HepG2 (cell line): ENCODE measurements around the gene INPP5K. TPM values are rescaled to one million over a fixed set of nuclear protein-coding genes. Genes with fewer than 3 reads are reported as not detected.

Experiments used
- ARHGAP35 ChIP-seq: sonication (generic); formaldehyde crosslinking; IDR thresholded peaks from 2 replicates; pipeline ENCODE4 v1.9.0; 2022; ENCODE audit warnings: mild to moderate bottlenecking, inconsistent platforms, moderate library complexity, missing genetic modification reagents, borderline replicate concordance
- ASH2L ChIP-seq: fragments of 300-600, 200-600 bp; sonication (generic); IDR thresholded peaks from 2 replicates; pipeline ENCODE4 v1.7.0; 2017; ENCODE audit warnings: low read depth, mild to moderate bottlenecking, moderate library complexity, mixed read lengths, low read length; ENCODE audit not compliant: insufficient read length
- ATF1 ChIP-seq: IDR thresholded peaks from 2 replicates; pipeline ENCODE4 v1.6.1; 2016; ENCODE audit warnings: mild to moderate bottlenecking, control low read depth
- ATF7-NPFF ChIP-seq: sonication (generic); formaldehyde crosslinking; IDR thresholded peaks from 2 replicates; pipeline ENCODE4 v1.8.1; 2023; ENCODE audit warnings: mild to moderate bottlenecking, low read depth, missing genetic modification reagents, moderate library complexity
- CCDC6 ChIP-seq: sonication (generic); formaldehyde crosslinking; IDR thresholded peaks from 2 replicates; pipeline ENCODE4 v1.8.1; 2022; ENCODE audit warnings: mild to moderate bottlenecking, missing genetic modification reagents, moderate library complexity
- ELF1 ChIP-seq: sonication (generic); formaldehyde crosslinking; IDR thresholded peaks from 2 replicates; pipeline ENCODE4 v1.4.0; 2020; ENCODE audit warnings: missing genetic modification reagents
- GABPA ChIP-seq, 2 experiments: IDR thresholded peaks; 2 replicates each; pipeline ENCODE4 v1.6.1; 2011 to 2016; ENCODE audit warnings: low read depth in 2 of 2, low read length in 1 of 2, missing biosample characterization in 1 of 2, missing genetic modification characterization in 1 of 2
- HCFC1 ChIP-seq: fragments of 150-350 bp; IDR thresholded peaks from 2 replicates; pipeline ENCODE4 v1.6.1; 2014; ENCODE audit warnings: low read depth, low read length
- HDAC1 ChIP-seq: sonication (generic); formaldehyde crosslinking; IDR thresholded peaks from 2 replicates; pipeline ENCODE4 v1.5.1; 2020; ENCODE audit warnings: mild to moderate bottlenecking, missing genetic modification reagents
- MAZ ChIP-seq, 2 experiments: sonication (generic) in 1 of 2; formaldehyde crosslinking in 1 of 2; IDR thresholded peaks; 2 replicates each; pipeline versions ENCODE4 v1.5.0 to v1.6.1; 2012 to 2020; ENCODE audit warnings: low read depth in 2 of 2, mild to moderate bottlenecking in 2 of 2, borderline replicate concordance in 1 of 2, improper control_type of control experiment in 1 of 2, low read length in 1 of 2, missing genetic modification reagents in 1 of 2, moderate library complexity in 1 of 2
- MLLT10 ChIP-seq: sonication (generic); formaldehyde crosslinking; IDR thresholded peaks from 2 replicates; pipeline ENCODE4 v1.4.0; 2020; ENCODE audit warnings: missing genetic modification reagents
- MYC ChIP-seq: sonication (generic); formaldehyde crosslinking; IDR thresholded peaks from 2 replicates; pipeline ENCODE4 v1.9.0; 2021; ENCODE audit warnings: missing genetic modification reagents, borderline replicate concordance
- NFKBIZ ChIP-seq: IDR thresholded peaks from 2 replicates; pipeline ENCODE4 v1.6.1; 2018; ENCODE audit warnings: missing genetic modification reagents, missing compliant biosample characterization
- SIN3B ChIP-seq: fragments of 150-350 bp; IDR thresholded peaks from 2 replicates; pipeline ENCODE4 v1.6.1; 2014; ENCODE audit warnings: low read length
- YEATS4 ChIP-seq: sonication (generic); formaldehyde crosslinking; IDR thresholded peaks from 2 replicates; pipeline ENCODE4 v1.4.0; 2020; ENCODE audit warnings: missing genetic modification reagents, borderline replicate concordance
- ZFY ChIP-seq: sonication (generic); formaldehyde crosslinking; IDR thresholded peaks from 2 replicates; pipeline ENCODE4 v1.4.0; 2020; ENCODE audit warnings: missing genetic modification reagents
- ZSCAN21 ChIP-seq: sonication (generic); formaldehyde crosslinking; IDR thresholded peaks from 2 replicates; pipeline ENCODE4 v1.8.0; 2022; ENCODE audit warnings: mild to moderate bottlenecking, missing genetic modification reagents, moderate library complexity, borderline replicate concordance
- polyA plus RNA-seq, 8 experiments: library from polyadenylated mRNA; depleted of rRNA in 3 of 8; stranded (reverse) in 7 of 8; unstranded in 1 of 8; fragments of >200 nt; fragmentation: Illumina TruSeq in 4 of 8; extraction: Trizol in 4 of 8; gene quantifications; 2 replicates each; pipeline versions ENCODE4 v1.2.1 to v1.2.3, GENCODE V29; 2011 to 2016; ENCODE audit warnings: low read depth in 4 of 8, missing spikeins in 1 of 8, mixed read lengths in 1 of 8; ENCODE audit not compliant: insufficient read depth in 1 of 8
- total RNA-seq, 5 experiments: library from RNA; depleted of rRNA; stranded (reverse); fragments of >200 nt; fragmentation: Illumina TruSeq; extraction: Trizol; gene quantifications; 2 replicates each; pipeline ENCODE4 v1.2.3, GENCODE V29; 2016; ENCODE audit warnings: low read depth in 1 of 5
- TF ChIP-seq, protein P1 (sequence below): IDR thresholded peaks from 2 replicates; pipeline ENCODE4 v1.6.1; 2016; ENCODE audit warnings: low read depth, control low read depth
- TF ChIP-seq, protein P2 (sequence below): IDR thresholded peaks from 2 replicates; pipeline ENCODE4 v1.6.1; 2016; ENCODE audit warnings: mild to moderate bottlenecking, missing biosample characterization, missing genetic modification reagents
- TF ChIP-seq, protein P3 (sequence below): sonication (generic); formaldehyde crosslinking; IDR thresholded peaks from 2 replicates; pipeline ENCODE4 v1.5.0; 2020; ENCODE audit warnings: mild to moderate bottlenecking, missing genetic modification reagents, borderline replicate concordance
- TF ChIP-seq, protein P4 (sequence below): sonication (generic); formaldehyde crosslinking; IDR thresholded peaks from 2 replicates; pipeline ENCODE4 v1.8.0; 2023; ENCODE audit warnings: mild to moderate bottlenecking, missing genetic modification reagents

The INPP5K gene
- total and polyA plus RNA-seq, 2 of the 13 experiments (the other 11 are each of a cell fraction or from before 2014, with no cell fraction given), result 4.8 to 9.6 TPM

DNA sequence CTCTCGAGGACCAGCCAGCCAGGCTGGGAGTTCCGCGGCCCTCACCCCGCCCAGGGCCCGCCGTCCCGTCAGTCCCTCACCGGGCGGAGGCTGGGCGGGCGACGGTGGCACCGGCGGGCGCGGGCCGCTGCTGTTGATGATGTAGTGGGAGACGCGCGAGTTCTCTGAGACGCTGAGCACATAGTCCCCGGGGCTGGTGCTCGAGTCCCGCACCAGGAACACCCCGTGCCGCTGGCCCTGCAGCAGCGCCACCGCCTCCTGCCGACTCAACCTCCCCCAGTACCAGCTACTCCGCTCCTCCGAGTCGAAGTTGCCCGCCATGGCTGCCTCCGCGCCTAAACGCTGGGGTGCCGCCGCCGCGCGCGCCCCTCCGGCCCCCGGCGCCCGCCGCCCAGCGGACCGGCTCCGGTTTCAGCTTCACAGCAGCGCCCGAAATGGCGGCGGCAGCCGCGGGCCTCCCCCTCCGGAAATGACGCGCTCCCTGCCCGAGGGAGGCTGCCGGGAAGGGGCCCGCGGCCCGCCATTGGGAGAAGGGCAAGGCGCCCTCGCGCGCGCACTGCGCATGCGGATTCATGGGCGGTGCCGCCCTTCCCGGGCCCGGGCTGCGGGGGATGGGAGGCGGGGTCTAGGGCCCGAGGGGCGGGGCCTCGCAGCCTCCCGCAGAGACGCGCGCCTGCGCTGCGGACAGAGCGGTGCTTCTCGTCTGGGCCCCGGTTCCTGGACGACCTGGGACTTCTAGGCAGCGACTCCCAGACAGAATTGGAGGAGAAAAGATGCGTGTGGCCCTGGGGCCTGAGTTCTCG, 60.4 kb downstream of the INPP5K start, which contains the start of gene CRK (continued):
- TF ChIP-seq MYC (CRISPR knock-in tag) (peak; percentile 15; the same call in 1 of the 2 replicates), ZFY (peak; percentile 86), CCDC6 (CRISPR knock-in tag) (peak; percentile 65; the same call in 1 of the 2 replicates), ELF1 (CRISPR knock-in tag) (peak; percentile 52; the same call in 1 of the 2 replicates), SIN3B (no peak), GABPA (IDR thresholded peaks at IDR 0.05; ENCODE audit: low read depth, low read length) (peak; percentile 90), GABPA (CRISPR knock-in tag; IDR thresholded peaks at IDR 0.05; ENCODE audit: low read depth) (peak; percentile 90), MAZ (IDR thresholded peaks at IDR 0.05; ENCODE audit: borderline replicate concordance, low read depth, low read length) (peak; percentile 75), MAZ (CRISPR knock-in tag; IDR thresholded peaks at IDR 0.05; ENCODE audit: low read depth) (peak; percentile 21; the same call in 1 of the 2 replicates), HDAC1 (CRISPR knock-in tag) (peak; percentile 31), HCFC1 (peak; percentile 87), YEATS4 (CRISPR knock-in tag) (peak; percentile 53; the same call in 1 of the 2 replicates), ARHGAP35 (CRISPR knock-in tag) (no peak; the same call in 1 of the 2 replicates), MLLT10 (no peak), ZSCAN21 (CRISPR knock-in tag) (peak; percentile 25; the same call in 1 of the 2 replicates), ASH2L (peak; percentile 58), ATF1 (CRISPR knock-in tag) (peak; percentile 56; the same call in 1 of the 2 replicates), NFKBIZ (0 out of 2 replicates have a peak, but pooled peaks have one; percentile 23), ATF7-NPFF (CRISPR knock-in tag) (peak; percentile 62; the same call in 1 of the 2 replicates)
- TF ChIP-seq, protein P1, sequence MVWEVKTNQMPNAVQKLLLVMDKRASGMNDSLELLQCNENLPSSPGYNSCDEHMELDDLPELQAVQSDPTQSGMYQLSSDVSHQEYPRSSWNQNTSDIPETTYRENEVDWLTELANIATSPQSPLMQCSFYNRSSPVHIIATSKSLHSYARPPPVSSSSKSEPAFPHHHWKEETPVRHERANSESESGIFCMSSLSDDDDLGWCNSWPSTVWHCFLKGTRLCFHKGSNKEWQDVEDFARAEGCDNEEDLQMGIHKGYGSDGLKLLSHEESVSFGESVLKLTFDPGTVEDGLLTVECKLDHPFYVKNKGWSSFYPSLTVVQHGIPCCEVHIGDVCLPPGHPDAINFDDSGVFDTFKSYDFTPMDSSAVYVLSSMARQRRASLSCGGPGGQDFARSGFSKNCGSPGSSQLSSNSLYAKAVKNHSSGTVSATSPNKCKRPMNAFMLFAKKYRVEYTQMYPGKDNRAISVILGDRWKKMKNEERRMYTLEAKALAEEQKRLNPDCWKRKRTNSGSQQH (CRISPR knock-in tag), result peak; percentile 12; the same call in 1 of the 2 replicates
- TF ChIP-seq, protein P2, sequence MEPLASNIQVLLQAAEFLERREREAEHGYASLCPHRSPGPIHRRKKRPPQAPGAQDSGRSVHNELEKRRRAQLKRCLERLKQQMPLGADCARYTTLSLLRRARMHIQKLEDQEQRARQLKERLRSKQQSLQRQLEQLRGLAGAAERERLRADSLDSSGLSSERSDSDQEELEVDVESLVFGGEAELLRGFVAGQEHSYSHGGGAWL, result peak; percentile 61; the same call in 1 of the 2 replicates
- TF ChIP-seq, protein P3, sequence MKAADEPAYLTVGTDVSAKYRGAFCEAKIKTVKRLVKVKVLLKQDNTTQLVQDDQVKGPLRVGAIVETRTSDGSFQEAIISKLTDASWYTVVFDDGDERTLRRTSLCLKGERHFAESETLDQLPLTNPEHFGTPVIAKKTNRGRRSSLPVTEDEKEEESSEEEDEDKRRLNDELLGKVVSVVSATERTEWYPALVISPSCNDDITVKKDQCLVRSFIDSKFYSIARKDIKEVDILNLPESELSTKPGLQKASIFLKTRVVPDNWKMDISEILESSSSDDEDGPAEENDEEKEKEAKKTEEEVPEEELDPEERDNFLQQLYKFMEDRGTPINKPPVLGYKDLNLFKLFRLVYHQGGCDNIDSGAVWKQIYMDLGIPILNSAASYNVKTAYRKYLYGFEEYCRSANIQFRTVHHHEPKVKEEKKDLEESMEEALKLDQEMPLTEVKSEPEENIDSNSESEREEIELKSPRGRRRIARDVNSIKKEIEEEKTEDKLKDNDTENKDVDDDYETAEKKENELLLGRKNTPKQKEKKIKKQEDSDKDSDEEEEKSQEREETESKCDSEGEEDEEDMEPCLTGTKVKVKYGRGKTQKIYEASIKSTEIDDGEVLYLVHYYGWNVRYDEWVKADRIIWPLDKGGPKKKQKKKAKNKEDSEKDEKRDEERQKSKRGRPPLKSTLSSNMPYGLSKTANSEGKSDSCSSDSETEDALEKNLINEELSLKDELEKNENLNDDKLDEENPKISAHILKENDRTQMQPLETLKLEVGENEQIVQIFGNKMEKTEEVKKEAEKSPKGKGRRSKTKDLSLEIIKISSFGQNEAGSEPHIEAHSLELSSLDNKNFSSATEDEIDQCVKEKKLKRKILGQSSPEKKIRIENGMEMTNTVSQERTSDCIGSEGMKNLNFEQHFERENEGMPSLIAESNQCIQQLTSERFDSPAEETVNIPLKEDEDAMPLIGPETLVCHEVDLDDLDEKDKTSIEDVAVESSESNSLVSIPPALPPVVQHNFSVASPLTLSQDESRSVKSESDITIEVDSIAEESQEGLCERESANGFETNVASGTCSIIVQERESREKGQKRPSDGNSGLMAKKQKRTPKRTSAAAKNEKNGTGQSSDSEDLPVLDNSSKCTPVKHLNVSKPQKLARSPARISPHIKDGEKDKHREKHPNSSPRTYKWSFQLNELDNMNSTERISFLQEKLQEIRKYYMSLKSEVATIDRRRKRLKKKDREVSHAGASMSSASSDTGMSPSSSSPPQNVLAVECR (CRISPR knock-in tag), result peak; percentile 40; the same call in 1 of the 2 replicates
- TF ChIP-seq, protein P4, sequence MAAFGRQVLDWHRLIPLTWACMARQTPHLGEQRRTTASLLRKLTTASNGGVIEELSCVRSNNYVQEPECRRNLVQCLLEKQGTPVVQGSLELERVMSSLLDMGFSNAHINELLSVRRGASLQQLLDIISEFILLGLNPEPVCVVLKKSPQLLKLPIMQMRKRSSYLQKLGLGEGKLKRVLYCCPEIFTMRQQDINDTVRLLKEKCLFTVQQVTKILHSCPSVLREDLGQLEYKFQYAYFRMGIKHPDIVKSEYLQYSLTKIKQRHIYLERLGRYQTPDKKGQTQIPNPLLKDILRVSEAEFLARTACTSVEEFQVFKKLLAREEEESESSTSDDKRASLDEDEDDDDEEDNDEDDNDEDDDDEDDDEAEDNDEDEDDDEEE (CRISPR knock-in tag), result 0 out of 2 replicates have a peak, but pooled peaks have one; percentile 28
